Raji (cell line): ENCODE results near the gene CES3.
A peak's percentile ranks its signal among the peaks of the same experiment; 100 is the strongest.

Experiments
- POLR2A ChIP-seq: IDR thresholded peaks from 2 replicates; pipeline ENCODE4 v1.6.1; 2011; ENCODE audit warnings: low read depth, low read length, control low read depth; ENCODE audit not compliant: insufficient read depth

Gene CES3

DNA sequence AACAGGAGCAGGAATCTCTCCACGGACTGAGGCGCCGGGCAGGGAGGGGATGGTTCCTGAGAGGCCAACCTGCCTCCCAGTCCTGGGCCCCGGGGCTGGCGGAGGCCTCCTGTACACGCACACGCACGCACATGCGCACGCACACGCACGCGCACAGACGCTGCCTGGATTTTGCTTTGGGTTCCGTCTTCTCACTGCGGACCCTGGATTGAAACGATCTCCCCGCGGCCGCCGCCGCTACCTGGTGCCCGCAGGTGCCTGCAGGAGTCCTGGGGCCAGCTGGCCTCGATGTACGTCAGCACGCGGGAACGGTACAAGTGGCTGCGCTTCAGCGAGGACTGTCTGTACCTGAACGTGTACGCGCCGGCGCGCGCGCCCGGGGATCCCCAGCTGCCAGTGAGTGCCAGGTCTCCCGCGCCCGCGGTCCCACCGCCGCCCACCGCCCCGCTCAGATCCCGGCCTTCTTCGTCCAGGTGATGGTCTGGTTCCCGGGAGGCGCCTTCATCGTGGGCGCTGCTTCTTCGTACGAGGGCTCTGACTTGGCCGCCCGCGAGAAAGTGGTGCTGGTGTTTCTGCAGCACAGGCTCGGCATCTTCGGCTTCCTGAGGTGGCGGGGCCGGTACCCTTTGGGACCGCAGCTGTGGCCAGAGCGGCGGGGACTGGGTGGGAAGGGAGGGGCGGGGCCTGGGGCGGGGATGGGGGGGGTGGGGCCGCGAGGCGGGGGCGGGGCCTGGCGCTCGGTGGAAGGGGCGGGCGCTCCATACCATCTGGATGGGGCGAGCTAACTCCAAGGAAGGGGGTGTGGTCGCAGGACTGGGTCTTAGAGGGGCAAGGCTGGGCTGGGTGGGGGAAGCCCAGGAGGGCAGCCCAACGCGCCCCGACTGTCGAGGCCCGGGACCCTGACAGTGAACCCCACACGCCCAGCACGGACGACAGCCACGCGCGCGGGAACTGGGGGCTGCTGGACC, 39.6 kb downstream of the CES3 start:
- peak; percentile 41; the same call in 1 of the 2 replicates for TF ChIP-seq POLR2A

DNA sequence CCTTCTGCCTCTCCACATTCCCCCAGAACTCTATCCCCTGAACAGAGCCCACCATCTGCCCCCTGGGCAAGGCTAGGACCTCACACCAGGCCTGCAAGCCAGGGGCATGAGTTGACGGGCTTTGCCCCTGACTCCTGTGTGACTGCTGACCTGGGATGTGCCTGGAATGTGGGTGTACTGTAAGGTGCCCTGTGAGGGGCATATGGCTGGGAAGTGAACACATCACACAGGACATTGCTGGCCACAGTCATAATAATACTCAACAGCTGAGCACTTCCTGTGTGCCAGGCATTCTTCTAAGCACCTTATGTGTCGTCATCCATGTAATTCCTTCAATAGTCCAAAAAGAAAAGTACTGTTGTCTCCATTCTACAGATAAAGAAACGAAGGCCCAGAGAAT, 40.7 kb downstream of the CES3 start:
- TF ChIP-seq POLR2A = no peak

DNA sequence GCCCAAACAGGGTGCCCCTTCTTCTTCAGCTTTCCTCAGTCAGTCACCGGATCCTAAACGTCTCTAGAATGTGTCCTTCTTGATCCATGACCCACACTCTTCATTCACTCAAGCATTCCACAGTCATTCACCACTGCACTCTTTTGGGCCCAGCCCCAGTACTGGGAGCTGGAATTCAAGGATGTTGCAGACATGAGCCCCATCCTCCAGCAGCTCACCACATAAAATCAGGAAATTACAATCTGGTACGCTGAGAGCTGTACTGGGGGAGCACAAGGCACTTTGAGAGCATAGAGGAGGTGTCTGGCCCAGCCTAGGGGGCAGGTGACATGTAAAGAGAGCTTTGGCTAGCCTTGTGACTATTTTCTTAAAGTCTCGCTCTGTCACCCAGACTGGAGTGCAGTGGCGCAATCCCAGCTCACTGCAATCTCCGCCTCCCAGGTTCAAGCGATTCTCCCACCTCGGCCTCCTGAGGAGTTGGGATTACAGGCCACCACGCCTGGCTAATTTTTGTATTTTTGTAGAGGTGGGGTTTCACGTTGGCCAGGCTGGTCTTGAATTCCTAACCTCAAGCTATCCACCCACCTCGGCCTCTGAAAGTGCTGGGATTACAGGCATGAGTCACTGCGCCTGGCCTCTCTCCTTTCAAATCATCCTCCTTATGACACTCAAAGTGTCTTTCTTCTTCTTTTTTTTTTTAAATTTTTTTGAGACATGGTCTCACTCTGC, 46.0 kb downstream of the CES3 start:
- TF ChIP-seq POLR2A = no peak

GRCh38 chr16:67009158-67009557, 48.1 kb downstream of the CES3 start:
- TF ChIP-seq POLR2A = no peak

DNA sequence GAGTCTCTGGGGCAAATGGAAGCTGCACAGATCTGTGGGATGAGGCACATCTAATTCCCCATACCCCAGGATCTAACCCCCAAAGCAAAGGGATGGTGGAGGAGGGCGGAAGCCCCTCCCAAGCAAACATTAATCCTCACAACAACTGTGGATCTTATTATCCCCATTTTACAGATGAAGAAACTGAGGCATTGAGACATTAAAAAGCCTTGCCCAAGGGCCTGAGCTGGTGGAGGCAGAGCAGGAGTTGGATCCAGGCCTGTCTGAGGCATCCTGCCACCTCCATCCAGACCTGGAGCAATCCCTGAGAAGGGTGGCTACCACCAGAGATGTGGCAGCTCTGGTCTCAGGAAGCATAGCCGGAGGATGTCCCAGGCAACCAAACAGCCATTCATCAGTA, 50.2 kb downstream of the CES3 start:
- TF ChIP-seq POLR2A = no peak

GRCh38 chr16:67013233-67013822, 52.3 kb downstream of the CES3 start:
- no peak for TF ChIP-seq POLR2A

DNA sequence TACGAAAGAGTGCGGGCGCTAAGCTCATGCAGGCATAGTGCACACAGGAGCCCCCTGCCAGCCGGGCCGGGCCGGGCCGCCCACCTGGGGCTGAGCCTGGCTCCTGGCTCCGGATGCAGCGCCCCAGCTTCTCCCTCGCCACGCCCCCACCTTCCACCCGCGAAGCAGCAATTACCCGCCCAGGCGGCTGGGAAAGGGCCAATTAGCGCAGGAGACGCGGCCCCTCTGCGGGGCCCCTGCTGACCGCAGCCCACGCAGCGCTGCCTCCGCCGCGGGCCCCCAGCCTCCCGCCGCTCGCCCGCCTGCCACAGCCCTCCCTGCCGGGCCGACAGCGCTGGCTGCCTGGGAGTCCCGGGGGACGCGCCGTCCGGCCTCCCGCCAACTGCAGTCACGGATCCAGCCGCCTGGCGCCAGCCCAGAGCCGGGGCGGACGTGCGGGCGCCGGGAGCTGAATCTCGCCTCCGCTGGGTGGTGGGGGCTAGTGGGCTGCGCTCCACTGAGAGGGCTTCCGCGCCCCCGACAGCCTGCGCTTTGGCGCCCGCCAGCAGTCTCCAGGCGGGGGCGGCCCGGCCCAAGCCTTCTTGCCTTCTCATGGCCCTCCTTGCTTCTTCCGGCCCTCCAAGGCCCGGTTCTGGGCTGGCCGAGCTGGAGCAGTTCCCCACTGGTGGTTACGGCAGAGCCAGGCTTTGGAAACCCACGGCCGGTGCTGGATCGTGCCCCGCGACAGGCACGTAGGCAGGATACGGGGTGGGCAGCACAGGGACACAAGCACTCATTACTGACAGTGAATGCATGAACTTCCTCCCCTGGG, 53.0 kb downstream of the CES3 start:
- no peak for TF ChIP-seq POLR2A

DNA sequence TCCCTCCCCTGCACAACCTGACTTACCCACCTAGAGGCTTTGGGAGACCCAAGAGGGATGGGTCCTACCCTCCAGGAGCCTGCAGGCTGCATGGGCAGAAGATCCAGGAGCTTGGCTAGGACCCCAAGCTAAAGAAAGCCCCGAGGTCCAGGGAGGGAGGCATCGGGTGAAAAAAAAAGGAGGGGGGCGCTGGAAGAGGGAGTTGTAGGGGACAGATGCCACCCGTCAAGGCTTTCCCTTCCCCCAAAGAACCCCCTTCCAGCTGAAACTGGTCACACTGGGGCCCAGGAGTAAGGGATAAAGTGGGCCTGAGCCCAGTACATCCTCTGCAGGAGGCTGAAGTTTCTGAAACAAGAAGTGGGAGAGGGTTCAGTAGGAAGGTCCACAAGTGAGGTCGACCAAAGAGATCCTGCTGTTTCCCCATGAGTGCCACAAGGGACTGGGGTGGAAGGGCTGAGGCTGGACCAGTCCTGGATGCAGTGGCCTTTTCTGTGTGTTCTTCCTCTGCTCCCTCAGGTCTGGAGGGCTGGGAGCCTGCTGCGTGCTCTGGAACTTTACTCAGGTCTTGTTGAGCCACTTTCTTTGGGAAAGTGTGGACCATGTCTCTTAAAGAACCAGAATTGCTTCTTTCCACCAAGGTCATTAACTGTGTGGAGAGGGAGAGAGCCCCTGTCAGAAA, 53.7 kb downstream of the CES3 start:
- TF ChIP-seq POLR2A = no peak

DNA sequence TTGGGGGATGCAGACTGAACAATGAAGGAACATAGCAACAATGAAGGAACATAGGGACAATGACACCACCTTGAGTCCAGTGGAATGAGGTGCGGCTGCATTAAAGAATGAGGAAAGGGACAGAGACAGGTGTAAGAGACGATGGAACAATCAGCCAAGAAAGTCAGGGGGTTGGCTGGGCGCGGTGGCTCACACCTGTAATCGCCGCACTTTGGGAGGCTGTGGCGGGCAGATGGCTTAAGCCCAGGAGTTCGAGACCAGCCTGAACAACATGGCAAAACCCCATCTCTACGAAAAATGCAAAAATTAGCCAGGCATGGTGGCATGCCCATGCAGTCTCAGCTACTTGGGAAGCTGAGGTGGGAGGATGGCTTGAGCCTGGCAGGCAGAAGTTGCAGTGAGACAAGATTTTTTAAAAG, 54.3 kb downstream of the CES3 start:
- TF ChIP-seq POLR2A = no peak

GRCh38 chr16:67016143-67016542, 55.1 kb downstream of the CES3 start:
- TF ChIP-seq POLR2A = no peak

DNA sequence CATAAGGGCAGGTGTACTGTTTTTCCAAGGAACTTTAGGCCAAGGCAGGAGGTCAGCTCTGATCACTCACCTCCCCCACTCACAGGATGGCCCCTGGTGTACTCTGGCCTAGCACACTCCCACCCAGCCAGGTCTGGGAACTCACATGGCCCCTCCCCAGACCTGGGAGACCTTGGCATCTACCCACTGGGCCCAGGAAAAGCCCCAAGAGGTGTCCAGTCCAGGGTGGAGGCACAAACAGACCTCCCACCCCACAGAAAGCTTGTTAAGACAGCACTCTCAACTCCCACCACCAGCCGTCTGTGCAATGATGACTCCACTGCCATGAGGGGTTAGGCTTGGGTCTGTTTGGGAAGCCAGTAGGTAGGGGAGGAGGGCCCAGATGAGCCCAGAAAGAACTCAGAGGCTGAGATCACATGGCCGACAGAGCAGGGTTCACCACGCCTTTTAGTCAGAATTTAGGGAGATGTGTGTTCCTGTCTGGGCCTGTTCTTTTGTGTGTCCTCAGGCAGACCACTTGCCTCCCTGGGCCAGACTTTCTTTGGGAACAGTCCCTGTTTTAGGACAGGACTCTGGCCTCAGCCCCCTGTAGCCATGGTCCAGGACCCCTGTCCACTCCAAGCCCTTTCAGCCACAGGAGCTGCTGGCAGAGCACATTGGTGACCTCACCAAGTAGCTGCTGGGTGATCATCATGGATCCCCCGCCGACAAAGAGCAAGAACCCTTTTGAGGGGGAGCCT, 55.8 kb downstream of the CES3 start:
- TF ChIP-seq POLR2A = no peak

DNA sequence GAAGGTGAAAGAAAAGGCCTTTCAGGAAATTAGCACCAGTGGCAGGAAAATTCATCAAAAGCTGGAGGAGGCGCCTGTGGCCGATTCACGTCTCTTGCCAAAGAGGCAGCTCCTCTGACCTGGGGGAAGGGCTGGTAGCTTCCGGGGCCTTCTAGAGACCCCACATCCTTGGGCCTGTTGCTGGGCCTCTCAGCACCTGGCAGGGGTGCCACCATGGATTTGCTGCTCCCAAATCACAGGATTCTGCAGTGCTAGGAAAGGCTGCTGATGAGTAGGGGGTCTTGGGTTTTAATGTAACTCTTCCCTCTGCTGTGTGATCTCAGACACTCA, 56.3 kb downstream of the CES3 start:
- no peak for TF ChIP-seq POLR2A

- TF ChIP-seq POLR2A = peak; percentile 62
Observed at GRCh38 chr16:67017810-67018488, 56.9 kb downstream of the CES3 start.
